PC-9 (cell line): Measurements from ENCODE around the gene TACR2.

Experiments used
- EZH2 ChIP-seq: fragments of 200-600 bp; sonication (generic); IDR thresholded peaks from 2 replicates; pipeline ENCODE4 v1.8.0; 2017; ENCODE audit warnings: antibody characterized with exemption, low read depth
- TF ChIP-seq, protein P1 (sequence below): fragments of 200-600 bp; sonication (generic); conservative IDR thresholded peaks from 2 replicates; pipeline ENCODE4 v1.6.1; 2017; ENCODE audit warnings: mixed run types, antibody characterized with exemption, mild to moderate bottlenecking, moderate library complexity

DNA sequence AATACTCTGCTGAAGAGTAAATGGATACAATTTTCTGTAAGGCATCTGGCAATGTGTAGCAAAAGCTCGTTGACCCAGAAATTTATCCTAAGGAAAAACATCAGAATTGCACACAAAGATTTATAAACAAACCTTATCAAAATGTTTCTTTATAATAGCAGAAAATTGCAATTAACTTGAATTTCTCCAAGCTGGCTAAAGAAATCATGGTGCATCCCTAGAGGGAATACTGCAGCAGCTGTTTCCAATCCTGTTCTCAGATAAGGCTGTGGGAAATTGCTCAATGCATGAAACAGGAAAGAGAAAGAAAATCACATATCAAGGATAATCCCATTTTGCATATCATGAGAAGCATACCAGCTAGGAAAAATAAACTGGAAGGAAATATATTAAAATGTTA lies 18.7 kb downstream of the TACR2 start:
- TF ChIP-seq, protein P1, sequence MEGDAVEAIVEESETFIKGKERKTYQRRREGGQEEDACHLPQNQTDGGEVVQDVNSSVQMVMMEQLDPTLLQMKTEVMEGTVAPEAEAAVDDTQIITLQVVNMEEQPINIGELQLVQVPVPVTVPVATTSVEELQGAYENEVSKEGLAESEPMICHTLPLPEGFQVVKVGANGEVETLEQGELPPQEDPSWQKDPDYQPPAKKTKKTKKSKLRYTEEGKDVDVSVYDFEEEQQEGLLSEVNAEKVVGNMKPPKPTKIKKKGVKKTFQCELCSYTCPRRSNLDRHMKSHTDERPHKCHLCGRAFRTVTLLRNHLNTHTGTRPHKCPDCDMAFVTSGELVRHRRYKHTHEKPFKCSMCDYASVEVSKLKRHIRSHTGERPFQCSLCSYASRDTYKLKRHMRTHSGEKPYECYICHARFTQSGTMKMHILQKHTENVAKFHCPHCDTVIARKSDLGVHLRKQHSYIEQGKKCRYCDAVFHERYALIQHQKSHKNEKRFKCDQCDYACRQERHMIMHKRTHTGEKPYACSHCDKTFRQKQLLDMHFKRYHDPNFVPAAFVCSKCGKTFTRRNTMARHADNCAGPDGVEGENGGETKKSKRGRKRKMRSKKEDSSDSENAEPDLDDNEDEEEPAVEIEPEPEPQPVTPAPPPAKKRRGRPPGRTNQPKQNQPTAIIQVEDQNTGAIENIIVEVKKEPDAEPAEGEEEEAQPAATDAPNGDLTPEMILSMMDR: no peak
- no peak for TF ChIP-seq EZH2
